CD4-positive, CD25-positive, alpha-beta regulatory T cell (primary cell): Measurements from ENCODE around the gene AGBL5. TPM values are rescaled to one million over a fixed set of nuclear protein-coding genes. Genes with fewer than 3 reads are reported as not detected.

Source experiments
- ATAC-seq, 2 donors: fragments of 150-1000 bp; cut with Tn5 transposase; one replicate each; pipeline ENCODE4 v1.10.0; 2021; ENCODE audit warnings: low read depth in 2 of 2, moderate number of reproducible peaks in 2 of 2, moderate library complexity in 1 of 2
- DNase-seq, 3 donors: peaks; one replicate each; pipeline versions ENCODE4 v3.0.0 to v3.0.0-alpha.2; 2012 to 2022; ENCODE audit warnings: mixed read lengths in 1 of 3
- H3K27ac ChIP-seq: one replicate; pipeline ENCODE4 v1.7.0; 2013; ENCODE audit warnings: mild to moderate bottlenecking, low read length; ENCODE audit not compliant: insufficient read depth, poor library complexity, severe bottlenecking
- H3K27me3 ChIP-seq: one replicate; pipeline ENCODE4 v1.7.0; 2013; ENCODE audit warnings: low read length; ENCODE audit not compliant: control insufficient read depth, insufficient read depth
- H3K36me3 ChIP-seq: one replicate; pipeline ENCODE4 v1.7.0; 2013; ENCODE audit warnings: mild to moderate bottlenecking, low read length, moderate library complexity; ENCODE audit not compliant: control insufficient read depth, insufficient read depth
- H3K4me1 ChIP-seq: 2 replicates; pipeline ENCODE4 v1.7.0; 2013; ENCODE audit warnings: mild to moderate bottlenecking, low read length; ENCODE audit not compliant: insufficient read depth, control insufficient read depth, poor library complexity, severe bottlenecking
- H3K4me3 ChIP-seq: one replicate; pipeline ENCODE4 v1.7.0; 2013; ENCODE audit warnings: low read depth, mild to moderate bottlenecking, low read length, moderate library complexity
- H3K9me3 ChIP-seq, 2 experiments: 1 replicate in 1 of 2; 2 replicates in 1 of 2; pipeline ENCODE4 v1.7.0; 2013; ENCODE audit warnings: low read length in 2 of 2, mild to moderate bottlenecking in 1 of 2, moderate library complexity in 1 of 2; ENCODE audit not compliant: control insufficient read depth in 2 of 2
- H3K27ac Mint-ChIP-seq, 3 donors: one replicate each; pipeline ENCODE4 v1.8.0; 2020 to 2022; ENCODE audit warnings: mild to moderate bottlenecking in 3 of 3, mixed read lengths in 3 of 3, moderate library complexity in 2 of 3
- H3K27me3 Mint-ChIP-seq: one replicate; pipeline ENCODE4 v1.8.0; 2022; ENCODE audit warnings: mild to moderate bottlenecking, mixed read lengths
- H3K36me3 Mint-ChIP-seq: one replicate; pipeline ENCODE4 v1.8.0; 2020; ENCODE audit warnings: mixed read lengths
- H3K4me1 Mint-ChIP-seq, 4 donors: one replicate each; pipeline ENCODE4 v1.8.0; 2020 to 2022; ENCODE audit warnings: mixed read lengths in 4 of 4, mild to moderate bottlenecking in 1 of 4
- H3K4me3 Mint-ChIP-seq, 4 donors: one replicate each; pipeline ENCODE4 v1.8.0; 2020 to 2022; ENCODE audit warnings: mild to moderate bottlenecking in 4 of 4, mixed read lengths in 4 of 4, moderate library complexity in 3 of 4
- H3K9me3 Mint-ChIP-seq, 7 donors: one replicate each; pipeline ENCODE4 v1.8.0; 2020 to 2022; ENCODE audit warnings: mixed read lengths in 7 of 7, mild to moderate bottlenecking in 3 of 7, moderate library complexity in 2 of 7
- polyA plus RNA-seq, 4 donors: library from polyadenylated mRNA; unstranded; fragments of 300-500 nt; fragmentation: Illumina TruSeq; gene quantifications; one replicate each; pipeline ENCODE4 v1.2.3, GENCODE V29; 2021
- total RNA-seq: library from RNA; stranded (reverse); gene quantifications from one replicate; pipeline ENCODE4 v1.2.3, GENCODE V29; 2022

AGBL5 gene
- total and polyA plus RNA-seq, 5 donors from 2014 or later = 8.9 to 11.3 (median 9.3) TPM

DNA sequence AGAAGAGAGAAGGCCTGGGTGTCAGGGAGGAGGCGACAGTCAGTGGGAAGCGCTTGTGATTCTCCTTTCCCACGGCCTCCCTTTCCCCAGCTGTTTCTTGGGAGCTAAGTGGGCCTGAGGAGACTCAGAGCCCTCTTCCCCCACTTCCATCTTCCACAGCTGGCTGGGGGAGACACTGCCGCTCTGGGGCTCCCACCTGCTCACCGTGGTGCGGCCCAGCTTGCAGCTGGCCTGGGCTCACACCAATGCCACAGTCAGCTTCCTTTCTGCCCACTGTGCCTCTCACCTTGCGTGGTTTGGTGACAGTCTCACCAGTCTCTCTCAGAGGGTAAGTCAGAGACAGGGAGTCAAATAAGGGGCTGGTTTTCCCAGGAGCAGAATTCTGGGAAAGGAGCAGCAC is 11.6 kb upstream of the AGBL5 start:
- Histone ChIP-seq H3K4me1 (no peaks in the 10 kb centered on the region), H3K36me3 (peaks cover 60% of the 10 kb centered on the region), H3K9me3 (no peaks in the 10 kb centered on the region), H3K27ac (no peak overlapping the region), H3K27me3 (no peaks in the 10 kb centered on the region), H3K4me3 (no peak overlapping the region)
- H3K27me3 Mint-ChIP-seq = no peaks in the 10 kb centered on the region
- no peaks in the 10 kb centered on the region for H3K9me3 Mint-ChIP-seq
- H3K27ac Mint-ChIP-seq = no peak overlapping the region
- ATAC-seq = no peak
- DNase-seq = no peak
- H3K4me3 Mint-ChIP-seq = no peak overlapping the region
- H3K4me1 Mint-ChIP-seq = peaks cover 0 to 12% (median 5%) of the 10 kb centered on the region in 4 donors
- peaks cover 37% of the 10 kb centered on the region for H3K36me3 Mint-ChIP-seq

DNA sequence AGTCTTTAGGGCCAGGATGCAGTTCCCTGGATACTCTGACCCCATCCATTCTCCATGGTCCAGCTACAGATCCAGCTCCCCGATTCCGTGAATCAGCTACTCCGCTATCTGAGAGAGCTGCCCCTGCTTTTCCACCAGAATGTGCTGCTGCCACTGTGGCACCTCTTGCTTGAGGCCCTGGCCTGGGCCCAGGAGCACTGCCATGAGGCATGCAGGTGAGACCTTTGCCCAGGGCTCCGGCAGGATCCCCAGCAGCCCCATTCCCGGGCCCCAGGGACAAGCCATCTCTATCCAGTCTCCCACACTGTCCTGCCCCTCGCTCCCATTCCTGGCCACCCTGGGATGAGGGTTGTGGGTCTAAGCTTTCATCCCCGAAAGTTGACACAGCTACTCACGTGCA is 11.2 kb upstream of the AGBL5 start:
- no peak for ATAC-seq
- H3K36me3 ChIP-seq = peaks cover 59% of the 10 kb centered on the region
- H3K27me3 ChIP-seq = no peaks in the 10 kb centered on the region
- Mint-ChIP-seq H3K9me3 (no peaks in the 10 kb centered on the region), H3K27ac (no peak overlapping the region), H3K27me3 (no peaks in the 10 kb centered on the region), H3K4me1 (peaks cover 0 to 8% (median 2%) of the 10 kb centered on the region in 4 donors), H3K4me3 (no peak overlapping the region), H3K36me3 (peaks cover 37% of the 10 kb centered on the region)
- no peaks in the 10 kb centered on the region for H3K4me1 ChIP-seq
- H3K27ac ChIP-seq = no peak overlapping the region
- H3K9me3 ChIP-seq = no peaks in the 10 kb centered on the region
- H3K4me3 ChIP-seq = no peak overlapping the region
- no peak for DNase-seq

DNA sequence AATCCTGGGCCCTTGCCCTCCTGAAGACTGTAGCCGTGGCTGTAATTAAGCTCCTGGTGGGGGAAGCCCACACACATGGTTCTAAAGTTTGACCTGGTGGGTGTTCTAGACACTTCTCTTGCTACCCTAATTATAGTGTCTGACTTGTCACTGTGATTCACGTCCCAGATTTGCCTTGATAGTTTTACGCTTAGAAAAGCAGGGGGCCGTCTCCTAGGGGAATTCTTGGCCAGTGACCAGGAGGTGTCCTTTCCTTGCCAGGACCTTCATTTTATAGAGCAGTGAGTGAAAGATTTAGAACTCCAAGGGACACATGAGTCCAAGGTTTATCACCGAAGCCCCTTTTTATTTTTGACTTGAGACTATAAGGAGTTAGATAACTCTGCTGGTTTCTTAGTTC is 9.7 kb upstream of the AGBL5 start:
- Mint-ChIP-seq H3K4me3 (no peak overlapping the region), H3K27ac (peak overlapping the region in 1 of 3 donors; percentile 73), H3K4me1 (peaks cover 0 to 3% (median under 1%) of the 10 kb centered on the region in 4 donors), H3K27me3 (no peaks in the 10 kb centered on the region), H3K36me3 (peaks cover 31% of the 10 kb centered on the region), H3K9me3 (no peaks in the 10 kb centered on the region)
- H3K27ac ChIP-seq = no peak overlapping the region
- peaks cover 44% of the 10 kb centered on the region for H3K36me3 ChIP-seq
- DNase-seq (no peak), ATAC-seq (no peak)
- no peaks in the 10 kb centered on the region for H3K27me3 ChIP-seq
- H3K4me1 ChIP-seq = no peaks in the 10 kb centered on the region
- H3K4me3 ChIP-seq = no peak overlapping the region
- no peaks in the 10 kb centered on the region for H3K9me3 ChIP-seq

DNA sequence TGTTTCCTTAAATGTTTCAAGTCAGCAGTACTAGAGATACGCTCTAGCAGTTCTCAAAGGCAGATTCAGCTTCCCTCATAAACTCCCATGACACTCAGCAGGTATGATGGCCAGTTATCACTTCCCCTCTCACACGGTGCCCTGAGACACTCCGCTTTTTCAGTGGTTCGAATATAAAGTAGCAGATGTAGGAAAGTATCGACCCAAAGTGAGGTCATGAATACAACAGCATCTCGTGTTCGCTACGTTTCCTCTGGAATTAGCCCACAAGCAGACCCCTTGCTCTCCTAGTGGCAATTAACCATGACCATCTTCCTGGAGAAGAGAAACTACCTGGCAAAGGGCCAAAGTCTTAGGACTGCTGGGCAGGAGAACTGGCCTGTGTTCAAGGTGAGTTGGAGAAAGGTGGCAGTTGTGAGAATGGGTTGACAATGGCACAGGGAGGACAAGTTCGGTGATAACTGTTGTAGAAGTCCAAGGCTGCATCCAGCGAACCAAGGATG is 9.3 kb upstream of the AGBL5 start:
- peaks cover 26% of the 10 kb centered on the region for H3K36me3 Mint-ChIP-seq
- H3K9me3 ChIP-seq = no peaks in the 10 kb centered on the region
- H3K4me1 ChIP-seq = no peaks in the 10 kb centered on the region
- no peak overlapping the region for H3K27ac ChIP-seq
- peak overlapping the region in 1 of 3 donors; percentile 20 for H3K27ac Mint-ChIP-seq
- no peaks in the 10 kb centered on the region for H3K9me3 Mint-ChIP-seq
- peak in 1 of 2 donors; percentile 64 for ATAC-seq
- H3K36me3 ChIP-seq = peaks cover 40% of the 10 kb centered on the region
- H3K27me3 Mint-ChIP-seq = no peaks in the 10 kb centered on the region
- H3K4me3 Mint-ChIP-seq = no peak overlapping the region
- peaks cover 0 to 3% (median under 1%) of the 10 kb centered on the region in 4 donors for H3K4me1 Mint-ChIP-seq
- no peak for DNase-seq
- H3K27me3 ChIP-seq = no peaks in the 10 kb centered on the region
- no peak overlapping the region for H3K4me3 ChIP-seq

DNA sequence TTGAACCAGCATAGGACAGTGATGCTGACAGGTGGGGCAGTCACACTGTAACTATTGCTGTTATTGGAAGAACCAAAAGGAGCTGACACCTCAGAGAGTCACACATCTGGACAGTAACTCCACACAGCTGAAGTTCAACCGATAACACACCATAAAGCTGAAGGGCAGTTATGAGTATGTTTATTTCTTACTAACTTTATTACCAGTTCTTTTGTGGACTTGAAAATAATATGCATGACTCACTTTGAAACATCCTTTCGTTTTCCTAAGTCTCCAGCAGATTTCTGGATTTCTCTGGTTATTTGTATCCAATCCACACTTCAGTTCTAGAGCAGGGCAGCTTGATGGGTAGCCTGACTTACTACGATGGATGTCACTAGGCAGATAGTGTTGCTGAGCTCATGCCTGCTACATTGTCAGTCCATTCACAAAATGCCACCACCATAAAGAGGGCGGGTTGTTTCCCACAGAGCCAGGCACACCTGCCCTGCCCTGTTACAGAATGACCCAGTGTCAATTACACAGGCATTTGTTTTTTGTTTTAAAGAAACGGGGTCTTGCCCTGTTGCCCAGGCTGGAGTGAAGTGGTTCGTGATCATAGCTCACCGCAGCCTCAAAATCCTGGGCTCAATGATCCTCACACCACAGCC is 8.4 kb upstream of the AGBL5 start:
- Mint-ChIP-seq H3K4me3 (no peak overlapping the region), H3K9me3 (no peaks in the 10 kb centered on the region), H3K36me3 (peaks cover 20% of the 10 kb centered on the region), H3K4me1 (peaks cover 0 to 3% (median under 1%) of the 10 kb centered on the region in 4 donors), H3K27ac (peak overlapping the region in 1 of 3 donors; percentile 32), H3K27me3 (peaks cover under 1% of the 10 kb centered on the region)
- Histone ChIP-seq H3K27me3 (no peaks in the 10 kb centered on the region), H3K9me3 (no peaks in the 10 kb centered on the region), H3K4me1 (no peaks in the 10 kb centered on the region), H3K36me3 (peaks cover 31% of the 10 kb centered on the region), H3K27ac (no peak overlapping the region), H3K4me3 (no peak overlapping the region)
- ATAC-seq = no peak
- no peak for DNase-seq

DNA sequence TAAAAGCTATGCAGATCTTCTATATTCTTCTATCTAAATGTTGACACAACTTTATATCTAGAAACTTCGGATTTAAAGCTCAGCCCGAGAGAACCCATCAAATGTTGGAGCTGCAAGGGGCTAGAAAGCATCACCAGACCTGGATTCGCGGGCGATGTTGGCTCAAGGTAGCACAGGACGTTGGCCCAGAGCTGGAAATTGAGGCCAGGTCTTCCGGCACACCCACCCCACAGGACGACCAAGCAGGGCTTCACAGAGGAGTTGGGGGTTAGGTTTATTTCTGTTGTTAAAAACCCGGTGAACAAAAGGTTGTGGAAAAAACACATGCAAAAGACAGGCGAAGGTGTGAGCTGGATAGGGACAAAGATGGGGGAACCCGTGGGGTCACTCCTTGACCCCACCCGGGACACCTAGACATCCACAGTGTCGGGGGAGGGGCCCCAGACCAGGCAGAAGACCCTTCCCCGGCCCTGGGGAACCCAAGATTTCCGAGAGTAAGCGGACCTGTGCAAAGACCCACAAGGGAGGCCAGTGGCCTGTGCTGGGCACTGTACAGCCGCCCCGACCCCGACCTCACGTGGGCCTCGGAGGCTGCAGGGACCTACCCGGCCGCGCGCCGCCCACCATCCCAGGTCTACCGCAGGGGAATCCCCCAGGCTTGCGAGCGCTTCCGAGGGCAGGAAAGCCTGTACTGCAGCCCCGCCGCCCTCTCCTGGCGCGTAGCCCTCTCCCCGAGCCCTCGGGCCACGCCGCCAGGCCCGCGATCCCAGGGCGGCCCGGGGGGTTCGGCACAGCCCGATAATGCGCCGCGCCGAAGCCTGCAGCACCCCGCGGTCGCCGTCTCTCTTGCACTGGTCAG is 1.8 kb upstream of the AGBL5 start:
- peaks cover 11 to 25% (median 15%) of the 10 kb centered on the region in 4 donors for H3K4me1 Mint-ChIP-seq
- peak overlapping the region; percentile 98 to 99 (median 99) for H3K4me3 Mint-ChIP-seq
- H3K27me3 Mint-ChIP-seq = peaks cover 22% of the 10 kb centered on the region
- peaks cover 0 to 9% (median 3%) of the 10 kb centered on the region in 7 donors for H3K9me3 Mint-ChIP-seq
- Histone ChIP-seq H3K27ac (peak overlapping the region; percentile 87), H3K4me3 (peak overlapping the region; percentile 96), H3K27me3 (no peaks in the 10 kb centered on the region), H3K36me3 (peaks cover 4% of the 10 kb centered on the region), H3K4me1 (peaks cover 14% of the 10 kb centered on the region), H3K9me3 (no peaks in the 10 kb centered on the region)
- H3K36me3 Mint-ChIP-seq = peaks cover 8% of the 10 kb centered on the region
- DNase-seq (peak in 2 of 3 donors; percentile 48 to 54), ATAC-seq (peak; percentile 3 to 4)
- peak overlapping the region; percentile 99 to 100 (median 100) for H3K27ac Mint-ChIP-seq

DNA sequence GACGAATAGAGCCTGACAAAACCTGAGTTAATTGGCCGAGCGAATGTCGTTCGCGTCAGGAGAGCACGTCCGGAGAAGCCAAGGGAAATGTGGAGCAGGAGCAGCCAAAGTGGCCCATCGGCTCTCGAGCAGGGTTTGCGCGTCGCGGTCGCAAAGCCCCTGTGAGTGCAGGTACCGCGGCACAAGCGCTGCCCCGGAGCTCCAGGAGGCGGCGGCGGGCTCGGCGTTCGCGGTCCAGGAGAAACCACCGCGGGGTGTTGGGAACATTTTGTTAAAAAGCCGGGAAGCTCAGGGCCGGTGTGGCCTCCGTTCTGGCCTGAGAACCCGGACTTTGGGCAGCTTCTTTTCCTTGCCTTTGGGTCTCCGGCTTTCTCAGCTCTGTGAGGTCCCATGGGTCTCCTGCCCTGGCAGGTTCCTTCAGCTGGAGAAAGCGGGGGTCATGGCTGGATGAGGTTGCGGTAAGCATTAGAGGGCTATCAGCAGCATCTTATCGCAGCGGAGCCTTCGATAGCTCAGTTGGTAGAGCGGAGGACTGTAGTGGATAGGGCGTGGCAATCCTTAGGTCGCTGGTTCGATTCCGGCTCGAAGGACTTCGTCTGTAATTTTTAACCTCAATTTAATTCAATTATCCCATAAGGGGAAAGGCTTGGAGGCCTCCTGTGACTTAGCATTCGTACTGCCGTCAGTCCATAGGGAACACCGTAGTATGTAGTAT is 1.0 kb upstream of the AGBL5 start:
- Histone ChIP-seq H3K27me3 (no peaks in the 10 kb centered on the region), H3K4me1 (peaks cover 14% of the 10 kb centered on the region), H3K36me3 (peaks cover 8% of the 10 kb centered on the region), H3K9me3 (no peaks in the 10 kb centered on the region), H3K4me3 (peak overlapping the region; percentile 96), H3K27ac (peak overlapping the region; percentile 87)
- peaks cover 11 to 25% (median 15%) of the 10 kb centered on the region in 4 donors for H3K4me1 Mint-ChIP-seq
- peaks cover 0 to 9% (median 3%) of the 10 kb centered on the region in 7 donors for H3K9me3 Mint-ChIP-seq
- peak; percentile 58 to 63 for ATAC-seq
- H3K4me3 Mint-ChIP-seq = peak overlapping the region; percentile 98 to 99 (median 99)
- H3K27me3 Mint-ChIP-seq = peaks cover 22% of the 10 kb centered on the region
- H3K27ac Mint-ChIP-seq = peak overlapping the region; percentile 99 to 100 (median 100)
- peaks cover 11% of the 10 kb centered on the region for H3K36me3 Mint-ChIP-seq
- DNase-seq = peak; percentile 83 to 94 (median 92)
